HG02610 (cell line): ENCODE results near the gene LDLRAD4.
A peak's percentile ranks its signal among the peaks of the same experiment; 100 is the strongest.

Experiments used
- ATAC-seq: cut with Tn5 transposase; IDR thresholded peaks from one replicate; pipeline ENCODE4 v1.9.1; 2021; ENCODE audit warnings: mild to moderate bottlenecking, moderate library complexity; ENCODE audit not compliant: unreplicated experiment

Gene LDLRAD4

GRCh38 chr18:13540477-13541182, 322.1 kb downstream of the LDLRAD4 start:
- no peak for ATAC-seq

- no peak for ATAC-seq
Measured at GRCh38 chr18:13541621-13542519, 323.3 kb downstream of the LDLRAD4 start.

GRCh38 chr18:13542520-13542847, 323.9 kb downstream of the LDLRAD4 start:
- ATAC-seq = no peak

- ATAC-seq = no peak
Measured at GRCh38 chr18:13543144-13543543, 324.6 kb downstream of the LDLRAD4 start.

GRCh38 chr18:13543811-13544732, 325.5 kb downstream of the LDLRAD4 start:
- ATAC-seq = no peak

- no peak for ATAC-seq
Measured at GRCh38 chr18:13544953-13545352, 326.4 kb downstream of the LDLRAD4 start.

GRCh38 chr18:13545514-13545913, 327.0 kb downstream of the LDLRAD4 start:
- no peak for ATAC-seq

GRCh38 chr18:13545955-13546354, 327.4 kb downstream of the LDLRAD4 start:
- ATAC-seq = no peak

GRCh38 chr18:13546638-13547037, 328.1 kb downstream of the LDLRAD4 start:
- no peak for ATAC-seq

GRCh38 chr18:13547347-13547746, 328.8 kb downstream of the LDLRAD4 start:
- no peak for ATAC-seq

- ATAC-seq = no peak
Measured at GRCh38 chr18:13548106-13548819, 329.7 kb downstream of the LDLRAD4 start.

- ATAC-seq = peak; percentile 66
Measured at GRCh38 chr18:13548966-13549879, 330.7 kb downstream of the LDLRAD4 start.

- ATAC-seq = no peak
Measured at GRCh38 chr18:13549880-13550232, 331.3 kb downstream of the LDLRAD4 start.

- ATAC-seq = no peak
Measured at GRCh38 chr18:13550418-13551304, 332.1 kb downstream of the LDLRAD4 start.

GRCh38 chr18:13551305-13551603, 332.7 kb downstream of the LDLRAD4 start:
- no peak for ATAC-seq

- no peak for ATAC-seq
Measured at GRCh38 chr18:13551841-13552733, 333.5 kb downstream of the LDLRAD4 start.

- no peak for ATAC-seq
Measured at GRCh38 chr18:13553449-13553848, 334.9 kb downstream of the LDLRAD4 start.

- ATAC-seq = no peak
Measured at GRCh38 chr18:13555192-13555591, 336.6 kb downstream of the LDLRAD4 start.
